Keratinocyte (primary cell): Measurements from ENCODE around the gene RDH13. TPM values are rescaled to one million over a fixed set of nuclear protein-coding genes. Genes with fewer than 3 reads are reported as not detected.
"Not testable (repeated sequence)": the region's sequence is repeated elsewhere in the genome, so short reads cannot be mapped to it uniquely, and the experiment has no call there.

ENCODE experiments used
- DNase-seq: peaks from one replicate; pipeline ENCODE4 v3.0.0-alpha.2; 2011; ENCODE audit warnings: low read depth, missing footprints, low spot score
- FAIRE-seq: peaks from 2 replicates; lab custom pipeline; 2011; peaks lifted over from hg19 to GRCh38; lab: Jason Lieb, UNC
- H2AFZ ChIP-seq: 2 replicates; pipeline ENCODE4 v1.6.0; 2012; ENCODE audit warnings: low read length, control low read depth, inconsistent platforms; ENCODE audit not compliant: control insufficient read depth
- H3K27ac ChIP-seq: 2 replicates; pipeline ENCODE4 v1.5.1; 2011; ENCODE audit warnings: low read length; ENCODE audit not compliant: control insufficient read depth, insufficient read depth
- H3K27me3 ChIP-seq: 3 replicates; pipeline ENCODE4 v1.6.0; 2011; ENCODE audit warnings: low read length; ENCODE audit not compliant: control insufficient read depth, insufficient read depth; ENCODE audit errors: extremely low read depth
- H3K36me3 ChIP-seq, 2 experiments: 2 replicates in 1 of 2; 3 replicates in 1 of 2; pipeline ENCODE4 v1.5.1; 2011; ENCODE audit warnings: low read length in 2 of 2, mild to moderate bottlenecking in 1 of 2; ENCODE audit not compliant: control insufficient read depth in 2 of 2, insufficient read depth in 2 of 2; ENCODE audit errors: extremely low read depth in 1 of 2
- H3K4me1 ChIP-seq: 3 replicates; pipeline ENCODE4 v1.5.1; 2011; ENCODE audit warnings: low read length; ENCODE audit not compliant: control insufficient read depth, insufficient read depth; ENCODE audit errors: extremely low read depth
- H3K4me2 ChIP-seq: 3 replicates; pipeline ENCODE4 v1.6.0; 2011; ENCODE audit warnings: low read depth, low read length; ENCODE audit not compliant: control insufficient read depth, insufficient read depth; ENCODE audit errors: extremely low read depth
- H3K4me3 ChIP-seq, 3 experiments: fragments of 200-600 bp in 1 of 3; sonication (generic) in 1 of 3; 2 replicates in 2 of 3; 3 replicates in 1 of 3; pipeline ENCODE4 v1.5.1; 2011 to 2016; ENCODE audit warnings: low read length in 3 of 3, mild to moderate bottlenecking in 3 of 3, control low read depth in 2 of 3, inconsistent platforms in 1 of 3, low read depth in 1 of 3, mixed read lengths in 1 of 3, mixed run types in 1 of 3, moderate library complexity in 1 of 3; ENCODE audit not compliant: control insufficient read depth in 2 of 3, insufficient read depth in 2 of 3; ENCODE audit errors: extremely low read depth in 1 of 3
- H3K79me2 ChIP-seq: 2 replicates; pipeline ENCODE4 v1.6.0; 2012; ENCODE audit warnings: low read length; ENCODE audit not compliant: control insufficient read depth, insufficient read depth
- H3K9ac ChIP-seq: 3 replicates; pipeline ENCODE4 v1.6.0; 2011; ENCODE audit warnings: low read length; ENCODE audit not compliant: control insufficient read depth, insufficient read depth; ENCODE audit errors: extremely low read depth
- H3K9me1 ChIP-seq: 3 replicates; pipeline ENCODE4 v1.6.0; 2011; ENCODE audit warnings: low read length; ENCODE audit not compliant: control insufficient read depth, insufficient read depth; ENCODE audit errors: extremely low read depth
- H3K9me3 ChIP-seq: 2 replicates; pipeline ENCODE4 v1.5.1; 2012; ENCODE audit warnings: low read depth, low read length; ENCODE audit not compliant: control insufficient read depth
- H4K20me1 ChIP-seq: 3 replicates; pipeline ENCODE4 v1.6.0; 2011; ENCODE audit warnings: low read length; ENCODE audit not compliant: control insufficient read depth, insufficient read depth; ENCODE audit errors: extremely low read depth
- CTCF ChIP-seq, 3 experiments: IDR thresholded peaks in 1 of 3; conservative IDR thresholded peaks in 1 of 3; optimal IDR thresholded peaks in 1 of 3; 2 replicates in 2 of 3; 3 replicates in 1 of 3; pipeline versions ENCODE3 to v1.5.1; 2011; ENCODE audit warnings: low read length in 3 of 3, mild to moderate bottlenecking in 3 of 3, moderate library complexity in 2 of 3, control low read depth in 1 of 3, inconsistent platforms in 1 of 3; ENCODE audit not compliant: insufficient read depth in 2 of 3; ENCODE audit errors: extremely low read depth in 1 of 3
- EZH2 ChIP-seq: IDR thresholded peaks from one replicate; pipeline ENCODE4 v1.6.1; 2012; ENCODE audit warnings: inconsistent platforms, mild to moderate bottlenecking, low read length, moderate library complexity
- dilution Hi-C: fragments of 300-500 bp; cut with MboI; formaldehyde crosslinking; loops from one replicate; pipeline ENCODE4 v1.7.0; 2020; ENCODE audit warnings: low sequenced_read_pairs; ENCODE audit not compliant: extremely low pct_ligation_motif_present
- polyA plus RNA-seq, 5 experiments: library from polyadenylated mRNA; depleted of rRNA in 3 of 5; stranded (reverse) in 3 of 5; stranded (forward) in 1 of 5; unstranded in 1 of 5; fragments of >200 nt; gene quantifications; 1 replicate in 1 of 5; 2 replicates in 3 of 5; 3 replicates in 1 of 5; pipeline versions ENCODE4 v1.2.1 to v1.2.3, GENCODE V29; 2011 to 2012; ENCODE audit warnings: missing spikeins in 2 of 5, low read depth in 1 of 5, low replicate concordance in 1 of 5

The RDH13 gene
- polyA plus RNA-seq, 1 donor (not counting 4 experiments of a cell fraction or from before 2014, with no cell fraction given): 10.6 TPM

DNA sequence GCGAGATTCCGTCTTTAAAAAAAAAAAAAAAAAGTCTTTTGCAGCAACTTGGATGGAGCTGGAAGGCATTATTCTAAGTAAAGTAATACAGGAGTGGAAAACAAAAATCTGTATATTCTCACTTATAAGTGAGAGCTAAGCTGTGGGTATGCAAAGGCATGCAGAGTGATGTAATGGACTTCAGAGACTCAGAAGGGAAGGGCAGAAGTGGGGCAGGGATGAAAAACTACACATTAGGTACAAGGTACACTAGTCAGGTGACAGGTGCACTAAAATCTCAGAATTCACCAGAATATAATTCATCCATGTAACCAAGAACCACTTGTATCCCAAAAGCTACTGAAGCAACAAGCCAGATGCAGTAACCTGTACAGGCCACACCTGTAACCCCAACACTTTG is 26.9 kb downstream of the RDH13 start:
- dilution Hi-C loops: no loop called here
- Histone ChIP-seq H3K4me1 (no peaks in the 10 kb centered on the region), H3K27me3 (no peaks in the 10 kb centered on the region), H3K9me3 (no peaks in the 10 kb centered on the region), H3K4me2 (no peak overlapping the region), H3K4me3 (no peak overlapping the region), H3K9ac (no peak overlapping the region), H2AFZ (no peak overlapping the region), H4K20me1 (no peaks in the 10 kb centered on the region), H3K9me1 (no peaks in the 10 kb centered on the region), H3K79me2 (peaks cover 17% of the 10 kb centered on the region), H3K36me3 (no peaks in the 10 kb centered on the region), H3K27ac (no peak overlapping the region)
- TF ChIP-seq CTCF (optimal IDR thresholded peaks at IDR 0.05 in 1 of 3, IDR thresholded peaks at IDR 0.05 in 1 of 3, conservative IDR thresholded peaks at IDR 0.05 in 1 of 3; ENCODE audit: extremely low read depth in 1 of 3, insufficient read depth in 2 of 3, low read length in 3 of 3) (no peak), EZH2 (no peak)
- no peak for DNase-seq
- no peak for FAIRE-seq

DNA sequence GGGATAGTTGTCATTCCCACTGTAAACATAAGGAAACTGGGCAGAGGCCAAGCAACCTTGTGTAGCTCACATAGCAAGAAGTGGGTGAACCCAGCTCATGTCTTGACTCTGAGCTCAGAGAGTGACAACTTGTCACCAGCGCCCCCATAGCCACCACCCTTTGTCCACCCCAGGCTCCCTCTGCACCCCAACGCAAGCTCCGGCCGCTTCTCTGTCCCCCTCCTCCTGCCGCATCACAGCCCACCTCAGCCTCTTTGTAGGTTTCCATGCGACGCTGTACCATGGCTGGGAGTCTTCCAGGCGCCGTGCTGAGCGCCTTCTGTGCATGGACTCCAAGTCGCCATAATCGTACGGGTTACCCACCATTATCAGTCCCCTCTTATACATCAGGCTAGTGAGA is 28.2 kb downstream of the RDH13 start:
- peaks cover 17% of the 10 kb centered on the region for H3K79me2 ChIP-seq
- no peak for FAIRE-seq
- dilution Hi-C loops: no loop called here

DNA sequence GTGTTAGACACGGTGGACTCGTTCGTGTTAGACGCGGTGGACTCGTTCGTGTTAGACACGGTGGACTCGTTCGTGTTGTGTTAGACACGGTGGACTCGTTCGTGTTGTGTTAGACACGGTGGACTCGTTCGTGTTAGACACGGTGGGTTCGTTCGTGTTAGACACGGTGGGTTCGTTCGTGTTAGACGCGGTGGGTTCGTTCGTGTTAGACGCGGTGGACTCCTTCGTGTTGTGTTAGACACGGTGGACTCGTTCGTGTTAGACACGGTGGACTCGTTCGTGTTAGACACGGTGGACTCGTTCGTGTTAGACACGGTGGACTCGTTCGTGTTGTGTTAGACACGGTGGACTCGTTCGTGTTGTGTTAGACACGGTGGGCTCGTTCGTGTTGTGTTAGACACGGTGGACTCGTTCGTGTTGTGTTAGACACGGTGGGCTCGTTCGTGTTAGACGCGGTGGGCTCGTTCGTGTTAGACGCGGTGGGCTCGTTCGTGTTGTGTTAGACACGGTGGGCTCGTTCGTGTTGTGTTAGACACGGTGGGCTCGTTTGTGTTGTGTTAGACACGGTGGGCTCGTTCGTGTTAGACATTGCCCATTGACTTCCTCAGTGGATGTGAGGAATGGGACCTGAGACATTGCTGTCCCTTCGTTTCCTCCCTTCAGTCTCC is 29.8 kb downstream of the RDH13 start:
- H3K27ac ChIP-seq, FAIRE-seq, H3K9me1 ChIP-seq, H3K4me2 ChIP-seq, H3K4me3 ChIP-seq, H2AFZ ChIP-seq, H3K9me3 ChIP-seq, H3K9ac ChIP-seq, DNase-seq, H3K36me3 ChIP-seq, H3K4me1 ChIP-seq, dilution Hi-C loops, H4K20me1 ChIP-seq, H3K27me3 ChIP-seq: not testable (repeated sequence)
- H3K79me2 ChIP-seq: peaks cover 17% of the 10 kb centered on the region

More for the DNA sequence above, 28.2 kb downstream of the RDH13 start:
- H3K36me3 ChIP-seq: no peaks in the 10 kb centered on the region
- no peak overlapping the region for H3K9ac ChIP-seq
- no peaks in the 10 kb centered on the region for H4K20me1 ChIP-seq
- no peak overlapping the region for H3K4me2 ChIP-seq
- H3K9me1 ChIP-seq: no peaks in the 10 kb centered on the region
- no peak overlapping the region for H3K27ac ChIP-seq
- no peak for DNase-seq
- no peaks in the 10 kb centered on the region for H3K27me3 ChIP-seq
- no peak overlapping the region for H2AFZ ChIP-seq
- H3K4me3 ChIP-seq: no peak overlapping the region
- H3K9me3 ChIP-seq: no peaks in the 10 kb centered on the region
- TF ChIP-seq EZH2: no peak
- H3K4me1 ChIP-seq: no peaks in the 10 kb centered on the region
